ENCODE data around the gene PPP1R1C.

Gene PPP1R1C

GRCh38 chr2:181972431-181973170 lies 13.1 kb upstream of the PPP1R1C start:
- no peak for DNase-seq (ENCODE audit: low read depth in 2 of 2)

DNA sequence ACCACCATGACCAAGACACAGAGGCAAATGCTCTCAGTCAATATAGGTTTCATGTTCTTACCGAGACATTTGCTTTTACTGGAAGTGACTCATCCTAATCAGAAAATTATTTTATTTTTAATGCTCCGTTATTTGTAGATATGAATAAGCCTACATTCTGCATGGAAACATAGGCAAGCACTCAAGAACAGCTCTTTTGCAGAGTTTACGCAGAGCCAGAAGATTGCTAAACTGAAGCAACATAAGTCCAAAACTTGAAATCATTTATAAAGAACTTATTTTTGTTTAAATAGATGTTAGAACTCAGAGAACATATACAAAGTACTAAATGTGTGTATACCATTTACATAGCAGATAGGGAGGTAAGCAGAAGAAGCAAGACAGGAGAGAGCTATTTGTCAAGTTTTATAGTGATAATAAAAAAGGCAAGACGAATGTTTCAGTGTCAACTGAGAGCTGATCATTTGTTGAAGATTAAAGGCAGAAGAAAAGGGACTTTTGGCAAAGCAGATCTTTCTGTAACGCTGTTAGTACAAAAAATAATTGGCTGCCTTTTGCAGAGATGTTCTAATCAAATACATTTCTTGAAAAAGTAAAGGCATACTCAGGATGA lies 12.4 kb upstream of the PPP1R1C start:
- DNase-seq (ENCODE audit: low read depth in 2 of 2) = no peak

DNA sequence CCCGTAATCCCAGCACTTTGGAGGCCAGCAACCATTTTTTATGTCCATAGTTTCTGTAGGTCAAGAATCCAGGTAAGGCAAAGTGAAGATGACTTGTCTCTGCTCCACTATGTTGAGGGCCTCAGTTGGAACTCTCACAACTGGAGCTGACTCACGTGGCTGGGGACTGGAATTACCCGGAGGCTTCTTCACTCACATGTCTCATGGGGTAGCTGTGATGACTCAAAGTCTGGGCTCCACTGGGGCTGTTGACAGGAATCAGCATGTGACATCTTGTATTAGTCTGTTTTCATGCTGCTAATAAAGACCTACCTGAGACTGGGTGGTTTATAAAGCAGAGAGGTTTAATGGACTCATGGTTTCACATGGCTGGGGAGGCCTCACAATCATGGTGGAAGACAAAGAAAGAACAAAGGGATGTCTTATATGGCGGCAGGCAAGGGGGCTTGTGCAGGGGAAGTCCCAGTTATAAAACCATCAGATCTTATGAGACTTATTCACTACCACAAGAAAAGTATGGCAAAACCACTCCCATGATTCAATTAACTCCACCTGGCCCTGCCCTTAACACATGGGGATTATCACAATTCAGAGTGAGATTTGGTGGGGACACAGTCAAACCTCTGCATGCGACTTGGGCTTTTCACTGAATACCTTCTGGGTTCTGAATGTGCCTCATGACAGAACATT lies 7.8 kb upstream of the PPP1R1C start:
- DNase-seq (ENCODE audit: low read depth in 2 of 2) = no peak

DNA sequence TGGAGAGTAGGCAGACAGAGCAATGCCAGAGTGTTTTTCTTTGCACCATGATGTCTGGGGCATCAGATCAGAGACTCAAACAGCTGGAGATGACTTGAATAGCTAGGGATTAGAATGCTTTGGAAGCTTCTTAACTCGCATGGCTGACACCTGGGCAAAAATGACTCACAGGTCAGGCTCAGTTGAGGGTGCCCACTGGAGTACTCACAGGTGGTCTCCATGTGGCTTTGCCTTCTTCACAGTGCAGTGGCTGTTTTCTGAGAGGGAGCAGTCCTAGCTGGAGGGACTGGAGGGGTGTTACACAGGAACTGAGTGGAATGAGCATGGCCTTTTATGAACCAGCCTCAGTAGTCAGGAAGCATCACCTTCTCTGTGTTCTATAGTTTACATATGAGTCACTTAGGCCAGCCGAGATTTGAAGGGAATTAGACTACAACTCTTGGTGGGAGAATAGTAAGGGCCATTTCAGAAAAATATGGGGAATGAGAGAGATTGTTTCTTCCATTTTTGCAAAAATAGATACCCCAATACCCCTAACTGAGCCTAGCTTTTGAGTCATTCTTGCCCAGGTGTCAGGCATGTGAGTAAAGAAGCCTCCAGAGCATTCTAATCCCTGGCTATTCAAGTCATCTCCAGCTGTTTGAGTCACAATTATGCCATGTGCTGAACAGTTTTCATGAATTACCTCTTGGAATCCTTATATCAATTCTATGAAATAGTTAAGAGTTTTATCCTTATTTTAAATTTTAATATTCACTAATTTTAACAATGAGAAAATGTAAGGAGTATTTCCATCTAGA lies 7.1 kb upstream of the PPP1R1C start:
- no peak for DNase-seq (ENCODE audit: low read depth in 2 of 2)

DNA sequence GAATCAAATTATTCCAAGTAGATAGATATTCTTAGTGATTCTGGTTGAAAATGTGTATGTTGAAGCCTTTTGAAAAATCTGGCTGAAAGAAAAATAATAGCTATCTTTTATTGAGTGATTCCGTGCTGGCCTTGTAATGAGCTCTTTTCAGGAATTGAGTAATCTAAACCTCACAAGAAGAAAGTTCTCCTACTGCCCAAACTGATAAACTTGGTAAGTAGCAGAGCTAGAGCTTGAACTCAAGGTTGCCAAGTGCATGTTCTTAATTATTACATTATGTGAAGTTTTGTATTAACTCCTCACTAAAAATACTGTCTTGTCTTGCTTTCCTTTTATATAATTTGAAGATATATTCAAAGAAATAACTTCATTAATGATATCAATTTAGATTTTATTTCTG lies 1.6 kb upstream of the PPP1R1C start:
- no peak for DNase-seq (ENCODE audit: low read depth in 2 of 2)

- DNase-seq (ENCODE audit: low read depth in 2 of 2) = no peak
These were observed 630 bp upstream of the PPP1R1C start for GRCh38 chr2:181984814-181985631.

GRCh38 chr2:181988154-181988924 lies 2.7 kb downstream of the PPP1R1C start:
- no peak for DNase-seq (ENCODE audit: low read depth in 2 of 2)

DNA sequence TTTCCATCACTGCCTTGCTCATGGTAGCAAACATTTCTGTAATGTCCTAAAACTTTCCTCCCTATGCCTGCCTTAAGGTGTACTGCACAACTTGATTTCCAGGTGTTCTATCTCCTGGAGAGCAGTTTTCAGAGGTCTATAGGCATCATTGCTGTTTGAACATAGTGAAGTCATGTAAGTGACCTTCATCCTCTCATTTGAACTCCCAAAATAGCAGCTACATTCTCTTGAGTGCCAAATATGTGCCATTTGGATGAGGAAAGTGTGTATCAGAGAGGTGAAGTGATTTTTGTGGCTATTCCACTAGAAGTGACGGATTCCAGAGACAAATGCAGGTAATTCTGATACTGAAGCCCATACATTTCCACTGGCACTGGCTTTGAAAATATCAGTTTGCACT lies 3.4 kb downstream of the PPP1R1C start:
- DNase-seq (ENCODE audit: low read depth in 2 of 2) = no peak

GRCh38 chr2:181991171-181991885 lies 5.7 kb downstream of the PPP1R1C start:
- no peak for DNase-seq (ENCODE audit: low read depth in 2 of 2)

DNA sequence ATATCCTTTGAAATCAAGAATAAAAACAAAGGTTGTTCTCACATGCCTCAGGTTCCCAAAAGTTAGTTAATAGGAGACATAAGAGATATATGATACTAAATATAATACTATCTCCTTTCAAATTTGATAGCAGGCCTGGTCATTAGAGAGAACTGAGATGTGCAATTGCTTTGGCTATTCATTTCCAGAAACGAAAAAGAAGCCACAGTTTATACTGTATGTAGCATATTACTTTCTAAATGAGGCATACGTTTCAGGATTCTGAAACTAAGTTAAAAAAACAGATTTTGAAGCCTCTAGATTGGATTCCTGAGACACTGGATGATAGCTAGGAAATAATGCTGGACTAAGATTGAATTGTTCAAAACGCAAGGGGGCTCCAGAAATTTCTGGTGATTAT lies 7.1 kb downstream of the PPP1R1C start:
- no peak for DNase-seq (ENCODE audit: low read depth in 2 of 2)

DNA sequence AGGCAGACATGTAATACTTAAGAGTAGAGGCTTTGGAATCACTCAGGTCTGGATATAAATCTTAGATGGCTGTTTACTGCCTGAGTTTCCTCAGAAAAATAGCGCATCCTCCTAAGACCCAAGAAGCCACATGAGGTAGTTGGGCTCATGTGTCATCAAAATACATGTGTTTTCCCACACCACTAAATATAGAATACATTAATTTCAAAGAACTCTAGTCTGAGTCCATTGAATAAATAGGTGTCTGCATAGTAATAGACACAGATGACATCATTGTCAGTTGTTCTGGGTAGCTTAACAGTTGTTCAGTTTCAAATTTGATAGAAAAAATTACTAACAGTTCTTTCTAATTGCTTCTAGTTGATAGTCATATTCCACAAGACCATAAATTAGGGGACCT lies 9.6 kb downstream of the PPP1R1C start:
- no peak for DNase-seq (ENCODE audit: low read depth in 2 of 2)

- no peak for DNase-seq (ENCODE audit: low read depth in 2 of 2)
These were observed 12.6 kb downstream of the PPP1R1C start for GRCh38 chr2:181998041-181998835.

DNA sequence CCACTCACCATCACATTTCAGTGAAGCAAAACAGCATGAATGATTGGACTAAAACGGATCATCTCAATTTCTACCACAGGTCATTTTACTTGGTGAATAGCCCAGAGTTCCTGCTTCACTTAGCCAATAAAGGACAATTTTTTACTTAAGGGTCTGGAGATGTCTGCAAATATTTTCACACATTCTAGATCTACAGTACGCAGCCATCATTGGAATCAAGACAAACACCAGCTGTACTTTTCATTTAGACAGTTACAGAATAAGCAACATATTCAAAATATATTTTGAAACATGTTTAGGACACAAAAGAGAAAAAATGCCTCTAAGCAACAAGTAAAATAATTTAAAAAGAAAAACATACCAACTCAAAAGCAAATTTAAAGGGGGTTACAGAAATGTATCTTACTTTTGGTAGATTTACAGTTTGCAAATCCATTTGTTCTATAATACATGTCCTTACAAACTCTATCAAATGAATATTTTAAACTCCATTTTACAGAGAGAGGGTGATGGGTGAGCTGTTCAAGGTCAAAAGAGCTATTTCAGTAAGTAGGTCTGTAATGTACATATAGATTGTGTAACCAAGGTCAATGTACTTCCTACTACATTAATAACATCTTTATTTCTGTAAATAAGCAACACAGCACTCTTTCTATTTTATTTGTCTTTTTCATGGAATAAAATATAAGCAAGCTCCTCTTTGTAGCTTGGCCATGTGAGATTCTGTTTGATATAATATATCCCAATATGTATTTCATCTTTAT lies 13.4 kb downstream of the PPP1R1C start:
- DNase-seq (ENCODE audit: low read depth in 2 of 2) = no peak

- DNase-seq (ENCODE audit: low read depth in 2 of 2) = no peak
These were observed 14.3 kb downstream of the PPP1R1C start for GRCh38 chr2:181999911-182000310.

DNA sequence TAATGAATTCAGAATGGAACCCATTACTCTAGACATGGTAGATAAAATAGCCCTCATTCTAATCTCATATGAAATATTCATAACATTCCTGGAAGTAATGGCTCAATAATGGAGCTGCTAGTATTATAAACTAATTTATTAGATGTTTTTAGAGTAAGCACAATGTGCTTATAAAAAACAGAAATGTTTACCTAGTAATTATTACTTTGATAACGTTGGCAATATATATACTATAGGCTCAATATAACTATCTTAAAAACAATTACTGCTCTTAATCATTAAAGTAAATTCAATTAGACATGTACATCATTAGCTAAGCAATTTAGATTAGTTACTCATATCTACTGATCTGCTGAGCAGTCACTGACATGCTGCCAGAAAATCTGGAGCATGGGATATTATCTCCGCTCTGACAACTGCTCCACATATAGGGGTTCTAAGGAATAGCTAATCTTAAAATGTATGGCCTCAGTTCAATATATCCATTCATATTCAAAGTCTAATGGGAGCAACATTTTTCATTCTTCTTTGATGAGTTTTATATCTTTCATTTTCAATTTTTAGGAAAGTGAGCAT lies 19.4 kb downstream of the PPP1R1C start:
- DNase-seq (ENCODE audit: low read depth in 2 of 2) = no peak

- no peak for DNase-seq (ENCODE audit: low read depth in 2 of 2)
These were observed 21.1 kb downstream of the PPP1R1C start for GRCh38 chr2:182006595-182007341.

DNA sequence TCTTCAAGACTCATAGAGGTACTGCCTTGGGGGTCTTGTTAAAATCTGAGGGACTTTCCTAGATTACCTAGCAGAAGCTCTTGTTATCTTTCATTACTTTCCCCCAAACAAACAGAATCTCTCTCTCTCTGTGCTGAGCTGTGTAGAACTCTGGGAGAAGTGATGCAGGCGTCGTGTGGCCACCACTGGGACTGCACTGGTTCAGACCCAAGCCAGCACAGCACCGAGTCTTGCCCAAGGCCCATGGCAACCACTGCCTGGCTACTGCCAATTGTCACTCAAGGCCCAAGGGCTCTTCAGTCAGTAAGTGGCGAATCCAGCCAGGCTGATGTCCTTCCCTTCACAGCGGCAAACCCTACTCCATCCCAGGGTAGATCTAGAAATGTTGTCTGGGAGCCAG lies 28.6 kb downstream of the PPP1R1C start:
- DNase-seq (ENCODE audit: low read depth in 2 of 2) = no peak

Data from stimulated activated CD4-positive, alpha-beta T cell treated with anti-CD3 and anti-CD28 coated beads, Interleukin-4, amount 100 ng/mL, for 48 hours (primary cell).